Measurements from ENCODE around the gene MRM2. TPM values are rescaled to one million over a fixed set of nuclear protein-coding genes. Genes with fewer than 3 reads are reported as not detected.
"Not testable (repeated sequence)": the region's sequence is repeated elsewhere in the genome, so short reads cannot be mapped to it uniquely, and the experiment has no call there.

MRM2 gene
- total RNA-seq, 1 experiment from 2014 or later = 49.9 TPM

- H3K4me1 ChIP-seq (ENCODE audit: control insufficient read depth, insufficient read depth, low read length) = peaks cover 12% of the 10 kb centered on the region
- H3K27me3 ChIP-seq (ENCODE audit: control insufficient read depth, insufficient read depth, low read length) = no peaks in the 10 kb centered on the region
- H3K9me3 ChIP-seq (ENCODE audit: control insufficient read depth, insufficient read depth, low read depth, low read length) = no peaks in the 10 kb centered on the region
- in situ Hi-C loops (cut with HindIII; ENCODE audit: low pct_unique_long_range_greater_than_20kb, low sequenced_read_pairs) (no loop called here), intact Hi-C loops (cut with micrococcal nuclease; ENCODE audit: unreplicated experiment) (no loop called here)
- no peaks in the 10 kb centered on the region for H3K36me3 ChIP-seq (ENCODE audit: control insufficient read depth, insufficient read depth, low read length)
- TF ChIP-seq REST (IDR thresholded peaks at IDR 0.05; ENCODE audit: insufficient read depth in 1 of 2, low read depth in 2 of 2, low read length in 1 of 2) (no peak), TCF7L2 (IDR thresholded peaks at IDR 0.05; ENCODE audit: low read depth, low read length) (no peak)
- H3K4me3 ChIP-seq (ENCODE audit: low read depth in 2 of 2, low read length in 2 of 2) = no peak overlapping the region
- no peak overlapping the region for H3K27ac ChIP-seq (ENCODE audit: low read length)
- DNase-seq (ENCODE audit: low read depth, low spot score) = no peak
- no peak for ATAC-seq
- no TSS peak for BruUV-seq (replicated peaks)
- ChIA-PET CTCF (no interaction called here), POLR2A (interaction anchor here (0.6 kb wide), 1 partner anchor 328 kb away, joined by 3 read pairs; no protein-coding TSS in a partner anchor)
These were observed 28.0 kb upstream of the MRM2 start for GRCh38 chr7:2269991-2270460.

- CTCF ChIA-PET; DNase-seq (ENCODE audit: low read depth, low spot score); in situ Hi-C loops (cut with HindIII; ENCODE audit: low pct_unique_long_range_greater_than_20kb, low sequenced_read_pairs); H3K27ac ChIP-seq (ENCODE audit: low read length); H3K36me3 ChIP-seq (ENCODE audit: control insufficient read depth, insufficient read depth, low read length); H3K9me3 ChIP-seq (ENCODE audit: control insufficient read depth, insufficient read depth, low read depth, low read length); intact Hi-C loops (cut with micrococcal nuclease; ENCODE audit: unreplicated experiment); H3K27me3 ChIP-seq (ENCODE audit: control insufficient read depth, insufficient read depth, low read length); H3K4me3 ChIP-seq (ENCODE audit: low read depth in 2 of 2, low read length in 2 of 2): not testable (repeated sequence)
- peak; percentile 47; the same call in 1 of the 2 replicates for ATAC-seq
- H3K4me1 ChIP-seq (ENCODE audit: control insufficient read depth, insufficient read depth, low read length) = peaks cover 12% of the 10 kb centered on the region
- TSS peak; percentile 78 for BruUV-seq (replicated peaks)
- POLR2A ChIA-PET = interaction anchor here (0.6 kb wide), 1 partner anchor 329 kb away, joined by 3 read pairs; no protein-coding TSS in a partner anchor
These were observed 27.3 kb upstream of the MRM2 start for GRCh38 chr7:2269089-2269990.

GRCh38 chr7:2266911-2267310 lies 24.9 kb upstream of the MRM2 start:
- ATAC-seq = peak; percentile 91
- BruUV-seq (replicated peaks) = TSS peak; percentile 50
- H3K4me1 ChIP-seq (ENCODE audit: control insufficient read depth, insufficient read depth, low read length) = peaks cover 12% of the 10 kb centered on the region
- in situ Hi-C loops (cut with HindIII; ENCODE audit: low pct_unique_long_range_greater_than_20kb, low sequenced_read_pairs) = no loop called here
- DNase-seq (ENCODE audit: low read depth, low spot score) = no peak
- H3K27ac ChIP-seq (ENCODE audit: low read length) = peak overlapping the region; percentile 57; the same call in 1 of the 2 replicates
- ChIA-PET POLR2A (interaction anchor here (0.6 kb wide), 1 partner anchor 17 kb away, joined by 3 read pairs; no protein-coding TSS in a partner anchor), CTCF (no interaction called here)
- H3K36me3 ChIP-seq (ENCODE audit: control insufficient read depth, insufficient read depth, low read length) = no peaks in the 10 kb centered on the region
- no peaks in the 10 kb centered on the region for H3K27me3 ChIP-seq (ENCODE audit: control insufficient read depth, insufficient read depth, low read length)
- H3K4me3 ChIP-seq (ENCODE audit: low read depth in 2 of 2, low read length in 2 of 2) = no peak overlapping the region
- intact Hi-C loops (cut with micrococcal nuclease; ENCODE audit: unreplicated experiment) = no loop called here
- no peaks in the 10 kb centered on the region for H3K9me3 ChIP-seq (ENCODE audit: control insufficient read depth, insufficient read depth, low read depth, low read length)
- no peak for TF ChIP-seq REST (IDR thresholded peaks at IDR 0.05; ENCODE audit: insufficient read depth in 1 of 2, low read depth in 2 of 2, low read length in 1 of 2)
- TF ChIP-seq POLR2AphosphoS5 (IDR thresholded peaks at IDR 0.05; ENCODE audit: low read depth, low read length) = peak; percentile 19; the same call in 1 of the 2 replicates
